ENCODE data around the gene PRKCA. TPM values are rescaled to one million over a fixed set of nuclear protein-coding genes. Genes with fewer than 3 reads are reported as not detected.

The PRKCA gene
- total RNA-seq, 1 experiment from 2014 or later, result 29.6 TPM

DNA sequence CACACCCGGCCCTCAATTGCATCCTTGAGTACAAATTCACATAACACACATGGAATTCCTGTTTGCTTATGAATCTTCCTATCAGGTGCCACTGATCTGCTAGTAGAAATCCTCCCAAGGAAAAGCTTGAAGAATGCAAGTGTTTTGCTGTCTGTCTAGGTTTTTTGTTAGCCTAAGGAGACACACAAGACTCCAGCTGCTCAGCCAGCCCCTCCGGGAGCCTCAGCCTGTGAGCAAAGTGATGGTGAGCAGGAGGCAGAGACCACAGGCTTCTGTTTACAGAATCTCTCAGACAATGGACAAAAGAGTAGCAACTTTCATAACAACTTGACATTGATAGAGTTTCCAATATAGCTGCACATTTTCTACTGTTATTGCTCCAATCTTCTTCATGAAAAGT is 18.4 kb upstream of the PRKCA start:
- no peak for DNase-seq
- H3K4me3 Mint-ChIP-seq (ENCODE audit: unreplicated experiment), result no peak overlapping the region
- no peak overlapping the region for H3K4me3 ChIP-seq (ENCODE audit: low read depth, low read length)
- H3K4me1 Mint-ChIP-seq (ENCODE audit: low read depth, unreplicated experiment), result no peaks in the 10 kb centered on the region
- POLR2A ChIA-PET, result no interaction called here
- no peaks in the 10 kb centered on the region; the same call in 1 of the 2 replicates for H3K27me3 ChIP-seq (replicated peaks; ENCODE audit: control insufficient read depth, insufficient read depth, low read length)
- H3K4me1 ChIP-seq, result 0 out of 2 replicates have a peak, but pooled peaks cover 5% of the 10 kb centered on the region
- no peaks in the 10 kb centered on the region for H3K27me3 Mint-ChIP-seq (ENCODE audit: insufficient read depth, unreplicated experiment)
- H3K27ac Mint-ChIP-seq (ENCODE audit: unreplicated experiment), result no peak overlapping the region
- intact Hi-C loops (cut with micrococcal nuclease; ENCODE audit: unreplicated experiment), result no loop called here
- TF ChIP-seq, protein P1, sequence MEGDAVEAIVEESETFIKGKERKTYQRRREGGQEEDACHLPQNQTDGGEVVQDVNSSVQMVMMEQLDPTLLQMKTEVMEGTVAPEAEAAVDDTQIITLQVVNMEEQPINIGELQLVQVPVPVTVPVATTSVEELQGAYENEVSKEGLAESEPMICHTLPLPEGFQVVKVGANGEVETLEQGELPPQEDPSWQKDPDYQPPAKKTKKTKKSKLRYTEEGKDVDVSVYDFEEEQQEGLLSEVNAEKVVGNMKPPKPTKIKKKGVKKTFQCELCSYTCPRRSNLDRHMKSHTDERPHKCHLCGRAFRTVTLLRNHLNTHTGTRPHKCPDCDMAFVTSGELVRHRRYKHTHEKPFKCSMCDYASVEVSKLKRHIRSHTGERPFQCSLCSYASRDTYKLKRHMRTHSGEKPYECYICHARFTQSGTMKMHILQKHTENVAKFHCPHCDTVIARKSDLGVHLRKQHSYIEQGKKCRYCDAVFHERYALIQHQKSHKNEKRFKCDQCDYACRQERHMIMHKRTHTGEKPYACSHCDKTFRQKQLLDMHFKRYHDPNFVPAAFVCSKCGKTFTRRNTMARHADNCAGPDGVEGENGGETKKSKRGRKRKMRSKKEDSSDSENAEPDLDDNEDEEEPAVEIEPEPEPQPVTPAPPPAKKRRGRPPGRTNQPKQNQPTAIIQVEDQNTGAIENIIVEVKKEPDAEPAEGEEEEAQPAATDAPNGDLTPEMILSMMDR (IDR thresholded peaks at IDR 0.05; ENCODE audit: insufficient read depth in 1 of 2, low read depth in 1 of 2, low read length in 1 of 2, severe bottlenecking in 1 of 2, unreplicated experiment in 1 of 2), result no peak
- CTCF ChIA-PET, result no interaction called here
- H3K9me3 ChIP-seq, result no peaks in the 10 kb centered on the region
- H3K9me3 Mint-ChIP-seq (ENCODE audit: unreplicated experiment), result no peaks in the 10 kb centered on the region
- BruUV-seq (replicated peaks), result no TSS peak
- no peaks in the 10 kb centered on the region for H3K36me3 ChIP-seq (ENCODE audit: control insufficient read depth, insufficient read depth, low read length)
- no peaks in the 10 kb centered on the region for H3K36me3 Mint-ChIP-seq (ENCODE audit: insufficient read depth, unreplicated experiment)

DNA sequence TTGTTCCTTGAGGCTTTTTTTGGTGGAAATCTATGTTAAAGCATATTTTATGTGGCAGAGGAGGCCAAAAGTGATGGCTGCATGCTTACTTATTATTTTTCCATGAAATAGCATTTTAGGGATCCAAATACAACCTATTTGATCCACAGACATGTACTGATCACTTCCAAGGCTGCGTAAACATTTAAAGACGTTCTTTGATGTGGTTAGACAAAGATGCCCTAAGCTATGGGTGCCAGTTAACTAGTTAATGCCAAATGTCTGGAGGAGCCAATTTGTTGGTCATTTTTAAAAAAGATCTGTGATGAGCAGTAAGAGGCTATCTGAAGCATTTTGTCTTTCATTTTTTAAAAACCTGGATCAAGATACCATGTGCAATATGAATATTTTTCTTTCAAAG is 17.3 kb upstream of the PRKCA start:
- no peaks in the 10 kb centered on the region for H3K36me3 Mint-ChIP-seq (ENCODE audit: insufficient read depth, unreplicated experiment)

DNA sequence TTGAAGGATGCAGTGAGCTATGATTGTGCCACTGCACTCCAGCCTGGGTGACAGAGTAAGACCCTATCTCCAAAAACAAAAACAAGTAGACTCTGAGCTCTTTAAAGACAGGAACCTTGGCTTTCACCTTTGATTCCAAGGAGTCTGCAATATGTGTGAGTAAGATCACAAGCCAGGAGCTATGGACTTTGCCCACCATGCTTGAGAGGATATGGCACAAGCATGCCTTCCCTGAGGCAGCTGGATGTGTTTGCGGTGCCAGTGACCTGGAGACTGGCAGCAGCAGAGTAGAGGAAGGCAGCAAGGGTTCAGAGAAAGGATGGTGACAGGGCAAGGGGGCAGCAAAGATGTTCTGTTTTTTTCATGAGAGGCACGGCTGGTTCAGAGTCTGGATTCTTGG is 14.5 kb upstream of the PRKCA start:
- BruUV-seq (replicated peaks), result no TSS peak
- ChIA-PET POLR2A (no interaction called here), CTCF (interaction anchor here (0.7 to 1.1 kb wide), 2 partner anchors 279 to 386 kb away, joined by 3 read pairs; no protein-coding TSS in a partner anchor)
- Histone ChIP-seq H3K9me3 (no peaks in the 10 kb centered on the region), H3K27me3 (replicated peaks; ENCODE audit: control insufficient read depth, insufficient read depth, low read length) (no peaks in the 10 kb centered on the region), H3K36me3 (ENCODE audit: control insufficient read depth, insufficient read depth, low read length) (no peaks in the 10 kb centered on the region), H3K4me1 (0 out of 2 replicates have a peak, but pooled peaks cover 5% of the 10 kb centered on the region), H3K4me3 (ENCODE audit: low read depth, low read length) (no peak overlapping the region)
- TF ChIP-seq, protein P1 (IDR thresholded peaks at IDR 0.05; ENCODE audit: insufficient read depth in 1 of 2, low read depth in 1 of 2, low read length in 1 of 2, severe bottlenecking in 1 of 2, unreplicated experiment in 1 of 2), result no peak
- Mint-ChIP-seq H3K36me3 (ENCODE audit: insufficient read depth, unreplicated experiment) (no peaks in the 10 kb centered on the region), H3K4me1 (ENCODE audit: low read depth, unreplicated experiment) (no peaks in the 10 kb centered on the region), H3K27me3 (ENCODE audit: insufficient read depth, unreplicated experiment) (no peaks in the 10 kb centered on the region), H3K4me3 (ENCODE audit: unreplicated experiment) (no peak overlapping the region), H3K9me3 (ENCODE audit: unreplicated experiment) (no peaks in the 10 kb centered on the region), H3K27ac (ENCODE audit: unreplicated experiment) (peak overlapping the region; percentile 6)
- no peak for DNase-seq
- intact Hi-C loops (cut with micrococcal nuclease; ENCODE audit: unreplicated experiment), result no loop called here

More for the DNA sequence above, 17.3 kb upstream of the PRKCA start:
- ChIA-PET POLR2A (no interaction called here), CTCF (no interaction called here)
- H3K9me3 Mint-ChIP-seq (ENCODE audit: unreplicated experiment), result no peaks in the 10 kb centered on the region
- H3K27ac Mint-ChIP-seq (ENCODE audit: unreplicated experiment), result no peak overlapping the region
- Histone ChIP-seq H3K27me3 (replicated peaks; ENCODE audit: control insufficient read depth, insufficient read depth, low read length) (no peaks in the 10 kb centered on the region; the same call in 1 of the 2 replicates), H3K4me1 (0 out of 2 replicates have a peak, but pooled peaks cover 5% of the 10 kb centered on the region), H3K36me3 (ENCODE audit: control insufficient read depth, insufficient read depth, low read length) (no peaks in the 10 kb centered on the region), H3K4me3 (ENCODE audit: low read depth, low read length) (no peak overlapping the region), H3K9me3 (no peaks in the 10 kb centered on the region)
- BruUV-seq (replicated peaks), result no TSS peak
- H3K27me3 Mint-ChIP-seq (ENCODE audit: insufficient read depth, unreplicated experiment), result no peaks in the 10 kb centered on the region
- intact Hi-C loops (cut with micrococcal nuclease; ENCODE audit: unreplicated experiment), result no loop called here
- H3K4me1 Mint-ChIP-seq (ENCODE audit: low read depth, unreplicated experiment), result no peaks in the 10 kb centered on the region
- TF ChIP-seq, protein P1 (IDR thresholded peaks at IDR 0.05; ENCODE audit: insufficient read depth in 1 of 2, low read depth in 1 of 2, low read length in 1 of 2, severe bottlenecking in 1 of 2, unreplicated experiment in 1 of 2), result no peak
- no peak for DNase-seq
- no peak overlapping the region for H3K4me3 Mint-ChIP-seq (ENCODE audit: unreplicated experiment)

All from Caco-2 (cell line).